Epithelial cell of umbilical artery (primary cell): Measurements from ENCODE around the gene NRDC. TPM values are rescaled to one million over a fixed set of nuclear protein-coding genes. Genes with fewer than 3 reads are reported as not detected.

Source experiments
- total RNA-seq: library from RNA; depleted of rRNA; stranded (reverse); fragments of >200 nt; gene quantifications from 2 replicates; pipeline ENCODE4 v1.2.3, GENCODE V29; 2014

The NRDC gene, protein sequence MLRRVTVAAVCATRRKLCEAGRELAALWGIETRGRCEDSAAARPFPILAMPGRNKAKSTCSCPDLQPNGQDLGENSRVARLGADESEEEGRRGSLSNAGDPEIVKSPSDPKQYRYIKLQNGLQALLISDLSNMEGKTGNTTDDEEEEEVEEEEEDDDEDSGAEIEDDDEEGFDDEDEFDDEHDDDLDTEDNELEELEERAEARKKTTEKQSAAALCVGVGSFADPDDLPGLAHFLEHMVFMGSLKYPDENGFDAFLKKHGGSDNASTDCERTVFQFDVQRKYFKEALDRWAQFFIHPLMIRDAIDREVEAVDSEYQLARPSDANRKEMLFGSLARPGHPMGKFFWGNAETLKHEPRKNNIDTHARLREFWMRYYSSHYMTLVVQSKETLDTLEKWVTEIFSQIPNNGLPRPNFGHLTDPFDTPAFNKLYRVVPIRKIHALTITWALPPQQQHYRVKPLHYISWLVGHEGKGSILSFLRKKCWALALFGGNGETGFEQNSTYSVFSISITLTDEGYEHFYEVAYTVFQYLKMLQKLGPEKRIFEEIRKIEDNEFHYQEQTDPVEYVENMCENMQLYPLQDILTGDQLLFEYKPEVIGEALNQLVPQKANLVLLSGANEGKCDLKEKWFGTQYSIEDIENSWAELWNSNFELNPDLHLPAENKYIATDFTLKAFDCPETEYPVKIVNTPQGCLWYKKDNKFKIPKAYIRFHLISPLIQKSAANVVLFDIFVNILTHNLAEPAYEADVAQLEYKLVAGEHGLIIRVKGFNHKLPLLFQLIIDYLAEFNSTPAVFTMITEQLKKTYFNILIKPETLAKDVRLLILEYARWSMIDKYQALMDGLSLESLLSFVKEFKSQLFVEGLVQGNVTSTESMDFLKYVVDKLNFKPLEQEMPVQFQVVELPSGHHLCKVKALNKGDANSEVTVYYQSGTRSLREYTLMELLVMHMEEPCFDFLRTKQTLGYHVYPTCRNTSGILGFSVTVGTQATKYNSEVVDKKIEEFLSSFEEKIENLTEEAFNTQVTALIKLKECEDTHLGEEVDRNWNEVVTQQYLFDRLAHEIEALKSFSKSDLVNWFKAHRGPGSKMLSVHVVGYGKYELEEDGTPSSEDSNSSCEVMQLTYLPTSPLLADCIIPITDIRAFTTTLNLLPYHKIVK
- total RNA-seq = 57.3 and 59.8 TPM in 2 replicates

DNA sequence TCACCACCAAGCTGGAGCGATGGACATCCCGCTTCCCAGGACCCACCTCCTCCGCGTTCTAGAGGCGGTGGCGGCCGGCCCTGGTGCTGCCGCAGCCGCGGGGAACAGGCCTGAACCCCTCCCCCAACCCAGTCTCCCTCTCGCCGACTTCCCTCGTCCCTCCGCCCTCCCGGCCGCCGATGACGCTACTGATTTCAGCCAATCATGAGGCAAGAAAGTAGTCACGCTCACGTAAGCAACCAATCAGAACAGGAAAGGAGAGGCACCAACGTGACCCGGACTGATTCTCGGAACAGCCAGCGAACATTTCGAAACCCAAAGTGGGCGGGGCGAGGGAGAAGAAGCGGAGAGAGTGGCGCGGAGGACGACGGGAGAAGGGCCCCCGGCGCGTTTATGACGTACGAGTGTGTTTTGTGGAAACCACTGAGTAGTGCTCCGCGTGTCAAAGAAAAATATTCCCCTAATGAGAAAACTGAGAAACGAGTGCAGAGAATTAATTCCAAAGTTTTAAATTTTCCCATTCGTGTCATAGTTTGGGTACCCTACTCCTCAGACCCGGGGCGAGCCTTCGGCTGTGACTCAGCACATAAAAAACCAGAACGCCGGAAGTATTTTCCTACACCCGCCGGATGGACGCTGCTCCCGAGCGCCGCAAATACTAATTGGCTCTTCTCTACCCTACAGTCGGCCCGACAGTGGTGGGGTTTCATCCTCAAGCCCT lies at the start of gene NRDC:
TSS of gene NRDC (minus strand) at position 112 of the 721 bp plus-strand sequence. CDS start 112 bp downstream, outside the sequence.

Other genes with a start within 250 kb of the NRDC start
- 3.0 and 5.8 TPM in 2 replicates for gene RAB3B, start 112.0 kb upstream of the NRDC start, total RNA-seq
- gene KTI12, start 155.1 kb upstream of the NRDC start, total RNA-seq = 11.9 and 14.6 TPM in 2 replicates
- gene TXNDC12, start 176.5 kb upstream of the NRDC start, total RNA-seq = 30.2 and 39.8 TPM in 2 replicates
- 79.3 and 102 TPM in 2 replicates for gene BTF3L4, start 177.6 kb upstream of the NRDC start, total RNA-seq